Measurements from ENCODE around the gene SSTR1.

Gene SSTR1

DNA sequence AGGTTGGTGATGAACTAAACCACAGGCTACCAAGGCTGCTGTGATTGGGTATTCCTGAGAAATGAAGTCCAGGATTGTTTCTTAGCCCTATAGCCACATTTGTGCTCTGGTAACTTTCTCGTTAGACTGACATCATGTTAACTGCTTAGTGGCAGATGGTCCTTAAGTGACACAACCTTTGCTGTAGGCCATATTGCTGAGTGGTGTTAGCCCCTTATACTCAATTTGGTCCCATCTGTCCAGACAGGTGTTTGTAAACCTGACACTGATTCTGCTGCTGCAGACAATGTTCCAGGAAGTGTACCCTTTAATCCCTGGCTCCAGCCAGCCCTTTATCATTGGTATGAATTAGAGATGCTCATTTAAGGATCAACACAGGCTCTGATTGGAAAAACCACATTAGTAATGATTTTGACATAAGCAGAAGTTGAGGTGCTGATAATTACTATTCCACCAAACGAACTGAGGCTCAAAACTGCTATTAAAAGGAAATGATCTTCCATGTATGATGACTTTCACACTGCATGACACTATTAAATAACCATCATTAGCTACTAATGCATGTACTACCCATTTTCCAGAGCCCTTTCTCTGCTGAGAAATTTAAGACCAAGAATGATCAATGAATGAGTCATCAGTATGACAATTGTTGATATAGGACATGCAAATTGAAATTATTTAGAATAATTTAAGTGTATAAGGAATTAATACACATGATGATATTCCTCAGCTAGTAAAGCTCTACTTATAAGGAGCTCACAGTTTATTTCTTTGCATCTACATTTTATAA is 3.6 kb upstream of the SSTR1 start:
- DNase-seq (ENCODE audit: low read depth): no peak

DNA sequence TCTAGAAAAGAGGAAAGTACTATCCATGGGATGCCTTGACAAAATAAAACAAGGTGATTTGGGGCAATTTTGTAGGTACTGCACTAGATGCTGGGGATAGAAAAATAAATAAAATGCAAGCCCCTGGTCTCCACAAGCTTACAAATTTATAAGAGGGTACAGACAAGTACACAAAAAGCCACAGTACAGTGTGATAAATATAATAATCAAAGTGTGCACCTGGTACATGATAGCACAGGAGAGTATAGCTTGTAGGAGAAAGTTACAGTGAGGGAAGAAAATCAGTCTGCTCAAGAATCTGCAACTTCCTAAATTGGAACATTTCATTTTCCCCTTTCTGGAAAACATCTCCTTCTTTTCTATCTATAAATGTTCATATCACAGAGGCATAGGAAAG is 3.0 kb upstream of the SSTR1 start:
- DNase-seq (ENCODE audit: low read depth): no peak

DNA sequence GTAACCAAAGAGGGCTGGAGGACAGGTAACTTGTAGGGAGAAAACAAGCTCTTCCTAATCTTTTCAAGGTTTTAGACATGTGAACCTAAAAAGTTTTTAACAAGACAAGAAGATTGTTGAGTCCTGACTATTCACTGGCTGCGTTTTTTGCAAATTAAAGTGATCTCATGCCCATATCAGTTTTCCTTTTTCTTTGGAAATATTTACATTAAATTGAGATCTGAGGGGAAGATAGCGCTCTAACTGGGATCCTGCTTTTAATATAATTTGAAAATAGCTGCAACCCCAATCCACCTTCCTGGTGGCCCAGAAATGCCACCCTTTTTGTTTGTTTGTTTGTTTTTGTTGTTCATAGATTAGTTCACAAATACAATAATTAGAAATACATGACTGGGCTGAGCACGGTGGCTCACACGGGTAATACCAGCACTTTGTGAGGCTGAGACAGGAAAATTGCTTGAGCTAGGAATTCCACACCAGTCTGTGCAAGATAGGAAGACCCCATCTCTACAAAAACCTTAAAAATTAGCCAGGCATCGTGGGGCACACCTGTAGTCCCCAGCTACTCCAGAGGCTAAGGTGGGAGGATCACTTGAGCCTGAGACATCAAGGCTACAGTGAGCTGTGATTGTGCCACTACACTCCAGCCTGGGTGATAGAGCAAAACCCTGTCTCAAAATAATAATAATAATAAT is 2.4 kb upstream of the SSTR1 start:
- DNase-seq (ENCODE audit: low read depth): no peak

DNA sequence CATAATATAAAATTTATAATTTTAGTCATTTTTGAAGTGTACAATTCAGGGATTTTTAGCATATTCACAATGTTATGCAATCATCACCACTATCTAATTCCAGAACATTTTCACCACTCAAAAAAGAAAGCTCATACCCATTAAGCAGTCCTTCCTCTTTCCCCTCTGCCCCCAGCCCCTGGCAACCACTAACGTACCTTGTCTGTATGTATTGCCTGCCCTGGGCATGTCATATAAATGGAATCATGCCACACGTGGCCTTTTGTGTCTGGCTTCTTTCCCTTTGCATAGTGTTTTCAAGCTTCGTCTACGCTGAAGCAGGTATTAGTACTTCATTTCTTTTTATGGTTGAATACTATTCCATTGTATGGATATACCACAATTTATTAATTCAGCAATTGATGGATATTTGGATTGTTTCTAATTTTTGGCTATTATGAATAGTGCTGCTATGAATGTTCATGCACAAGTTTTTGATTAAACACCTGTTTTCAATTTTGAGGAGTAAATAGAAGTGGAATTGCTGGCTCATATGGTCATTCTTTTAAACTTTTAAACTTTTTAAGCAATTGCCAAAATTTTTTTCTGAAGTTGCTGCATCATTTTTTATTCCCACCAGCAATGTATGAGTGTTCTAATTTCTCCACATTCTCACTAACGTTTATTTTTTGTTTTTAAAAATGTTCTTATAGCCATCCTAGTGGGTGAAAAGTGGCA is 1.6 kb upstream of the SSTR1 start:
- no peak for DNase-seq (ENCODE audit: low read depth)

DNA sequence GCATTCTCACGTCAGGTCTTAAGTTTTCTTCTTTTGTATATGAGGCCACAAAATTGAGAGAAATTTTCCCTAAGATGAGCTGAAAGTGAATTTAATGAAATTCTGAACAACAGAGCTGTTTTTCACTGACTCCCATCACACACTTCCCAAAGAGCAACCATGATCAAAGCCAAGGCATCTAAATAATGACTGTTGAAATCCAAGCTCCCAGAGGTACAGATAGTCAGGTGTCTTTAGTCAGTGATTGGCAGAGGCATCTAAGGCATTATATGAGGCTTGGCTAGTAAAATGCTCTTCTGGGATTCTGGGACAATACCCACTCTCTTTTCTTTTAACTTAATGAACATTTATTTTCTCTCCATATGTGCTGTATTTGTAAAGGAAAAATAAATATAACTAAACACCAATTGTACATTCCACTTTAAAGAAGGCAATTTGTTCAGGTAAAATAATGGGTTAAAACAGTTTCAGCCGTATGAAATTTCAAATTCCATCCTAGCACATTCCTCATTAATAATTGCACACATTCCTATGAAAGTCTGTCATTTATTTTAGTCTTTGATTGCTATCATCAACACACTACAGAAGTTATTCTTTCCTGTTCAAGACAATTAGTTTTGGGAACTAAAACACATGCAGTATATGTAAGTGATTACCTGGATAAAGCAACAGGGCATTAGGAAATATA is 871 bp upstream of the SSTR1 start:
- DNase-seq (ENCODE audit: low read depth): no peak

DNA sequence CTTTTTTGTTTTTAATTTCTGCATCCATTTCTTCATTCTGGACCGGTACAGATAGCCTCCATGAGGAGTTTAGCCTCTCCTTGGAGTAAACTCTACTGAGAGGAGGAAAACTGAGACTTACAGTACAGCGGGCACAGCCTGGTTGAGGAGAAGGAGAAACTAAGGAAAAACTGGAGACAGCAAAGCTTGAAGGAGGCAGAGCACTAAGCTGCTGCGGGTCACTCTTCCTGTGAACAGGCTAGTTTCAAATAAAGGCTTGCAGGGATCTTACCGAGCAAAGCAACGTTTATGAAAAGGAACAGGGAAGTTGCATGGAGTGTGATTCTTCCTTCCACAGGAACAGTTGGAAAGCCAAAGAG is 348 bp upstream of the SSTR1 start:
- no peak for DNase-seq (ENCODE audit: low read depth)

DNA sequence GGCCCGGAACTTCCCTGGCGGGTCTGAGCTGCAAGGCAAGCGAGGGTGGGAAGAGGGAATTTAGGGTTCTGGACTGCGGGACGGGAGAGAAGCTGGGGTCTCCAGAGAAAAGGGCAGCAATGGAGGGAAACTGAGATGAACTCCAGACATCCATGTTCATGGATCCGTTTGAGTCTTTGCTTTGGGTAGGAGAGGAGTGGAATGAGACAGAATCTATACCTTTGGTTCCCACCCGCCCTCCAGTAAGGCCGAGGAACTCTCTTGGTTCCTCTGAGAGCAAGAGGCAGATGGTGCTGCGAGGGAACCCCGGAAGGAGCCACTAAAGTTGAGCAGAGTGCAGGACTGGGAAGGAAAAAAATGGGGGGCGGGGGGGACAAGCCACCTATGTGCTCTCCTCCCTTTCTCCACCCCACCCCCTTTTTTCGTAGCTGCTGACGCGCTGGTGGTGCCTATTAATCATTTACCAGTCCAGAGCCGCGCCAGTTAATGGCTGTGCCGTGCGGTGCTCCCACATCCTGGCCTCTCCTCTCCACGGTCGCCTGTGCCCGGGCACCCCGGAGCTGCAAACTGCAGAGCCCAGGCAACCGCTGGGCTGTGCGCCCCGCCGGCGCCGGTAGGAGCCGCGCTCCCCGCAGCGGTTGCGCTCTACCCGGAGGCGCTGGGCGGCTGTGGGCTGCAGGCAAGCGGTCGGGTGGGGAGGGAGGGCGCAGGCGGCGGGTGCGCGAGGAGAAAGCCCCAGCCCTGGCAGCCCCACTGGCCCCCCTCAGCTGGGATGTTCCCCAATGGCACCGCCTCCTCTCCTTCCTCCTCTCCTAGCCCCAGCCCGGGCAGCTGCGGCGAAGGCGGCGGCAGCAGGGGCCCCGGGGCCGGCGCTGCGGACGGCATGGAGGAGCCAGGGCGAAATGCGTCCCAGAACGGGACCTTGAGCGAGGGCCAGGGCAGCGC is 1.2 kb downstream of the SSTR1 start:
- no peak for DNase-seq (ENCODE audit: low read depth)

DNA sequence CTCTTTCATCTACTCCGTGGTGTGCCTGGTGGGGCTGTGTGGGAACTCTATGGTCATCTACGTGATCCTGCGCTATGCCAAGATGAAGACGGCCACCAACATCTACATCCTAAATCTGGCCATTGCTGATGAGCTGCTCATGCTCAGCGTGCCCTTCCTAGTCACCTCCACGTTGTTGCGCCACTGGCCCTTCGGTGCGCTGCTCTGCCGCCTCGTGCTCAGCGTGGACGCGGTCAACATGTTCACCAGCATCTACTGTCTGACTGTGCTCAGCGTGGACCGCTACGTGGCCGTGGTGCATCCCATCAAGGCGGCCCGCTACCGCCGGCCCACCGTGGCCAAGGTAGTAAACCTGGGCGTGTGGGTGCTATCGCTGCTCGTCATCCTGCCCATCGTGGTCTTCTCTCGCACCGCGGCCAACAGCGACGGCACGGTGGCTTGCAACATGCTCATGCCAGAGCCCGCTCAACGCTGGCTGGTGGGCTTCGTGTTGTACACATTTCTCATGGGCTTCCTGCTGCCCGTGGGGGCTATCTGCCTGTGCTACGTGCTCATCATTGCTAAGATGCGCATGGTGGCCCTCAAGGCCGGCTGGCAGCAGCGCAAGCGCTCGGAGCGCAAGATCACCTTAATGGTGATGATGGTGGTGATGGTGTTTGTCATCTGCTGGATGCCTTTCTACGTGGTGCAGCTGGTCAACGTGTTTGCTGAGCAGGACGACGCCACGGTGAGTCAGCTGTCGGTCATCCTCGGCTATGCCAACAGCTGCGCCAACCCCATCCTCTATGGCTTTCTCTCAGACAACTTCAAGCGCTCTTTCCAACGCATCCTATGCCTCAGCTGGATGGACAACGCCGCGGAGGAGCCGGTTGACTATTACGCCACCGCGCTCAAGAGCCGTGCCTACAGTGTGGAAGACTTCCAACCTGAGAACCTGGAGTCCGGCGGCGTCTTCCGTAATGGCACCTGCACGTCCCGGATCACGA is 2.2 kb downstream of the SSTR1 start:
- DNase-seq (ENCODE audit: low read depth): no peak

DNA sequence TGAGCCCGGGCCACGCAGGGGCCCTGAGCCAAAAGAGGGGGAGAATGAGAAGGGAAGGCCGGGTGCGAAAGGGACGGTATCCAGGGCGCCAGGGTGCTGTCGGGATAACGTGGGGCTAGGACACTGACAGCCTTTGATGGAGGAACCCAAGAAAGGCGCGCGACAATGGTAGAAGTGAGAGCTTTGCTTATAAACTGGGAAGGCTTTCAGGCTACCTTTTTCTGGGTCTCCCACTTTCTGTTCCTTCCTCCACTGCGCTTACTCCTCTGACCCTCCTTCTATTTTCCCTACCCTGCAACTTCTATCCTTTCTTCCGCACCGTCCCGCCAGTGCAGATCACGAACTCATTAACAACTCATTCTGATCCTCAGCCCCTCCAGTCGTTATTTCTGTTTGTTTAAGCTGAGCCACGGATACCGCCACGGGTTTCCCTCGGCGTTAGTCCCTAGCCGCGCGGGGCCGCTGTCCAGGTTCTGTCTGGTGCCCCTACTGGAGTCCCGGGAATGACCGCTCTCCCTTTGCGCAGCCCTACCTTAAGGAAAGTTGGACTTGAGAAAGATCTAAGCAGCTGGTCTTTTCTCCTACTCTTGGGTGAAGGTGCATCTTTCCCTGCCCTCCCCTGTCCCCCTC is 3.0 kb downstream of the SSTR1 start:
- DNase-seq (ENCODE audit: low read depth): no peak

DNA sequence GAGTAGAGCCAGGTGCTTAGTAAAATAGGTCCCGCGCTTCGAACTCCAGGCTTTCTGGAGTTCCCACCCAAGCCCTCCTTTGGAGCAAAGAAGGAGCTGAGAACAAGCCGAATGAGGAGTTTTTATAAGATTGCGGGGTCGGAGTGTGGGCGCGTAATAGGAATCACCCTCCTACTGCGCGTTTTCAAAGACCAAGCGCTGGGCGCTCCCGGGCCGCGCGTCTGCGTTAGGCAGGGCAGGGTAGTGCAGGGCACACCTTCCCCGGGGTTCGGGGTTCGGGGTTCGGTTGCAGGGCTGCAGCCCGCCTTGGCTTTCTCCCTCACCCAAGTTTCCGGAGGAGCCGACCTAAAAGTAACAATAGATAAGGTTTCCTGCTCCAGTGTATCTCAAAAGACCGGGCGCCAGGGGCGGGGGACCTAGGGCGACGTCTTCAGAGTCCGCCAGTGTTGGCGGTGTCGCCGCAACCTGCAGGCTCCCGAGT is 3.6 kb downstream of the SSTR1 start:
- DNase-seq (ENCODE audit: low read depth): no peak

DNA sequence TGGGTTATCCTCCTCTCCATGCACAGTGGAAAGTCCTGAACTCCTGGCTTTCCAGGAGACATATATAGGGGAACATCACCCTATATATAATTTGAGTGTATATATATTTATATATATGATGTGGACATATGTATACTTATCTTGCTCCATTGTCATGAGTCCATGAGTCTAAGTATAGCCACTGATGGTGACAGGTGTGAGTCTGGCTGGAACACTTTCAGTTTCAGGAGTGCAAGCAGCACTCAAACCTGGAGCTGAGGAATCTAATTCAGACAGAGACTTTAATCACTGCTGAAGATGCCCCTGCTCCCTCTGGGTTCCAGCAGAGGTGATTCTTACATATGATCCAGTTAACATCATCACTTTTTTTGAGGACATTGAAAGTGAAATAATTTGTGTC is 4.4 kb downstream of the SSTR1 start:
- DNase-seq (ENCODE audit: low read depth): no peak

DNA sequence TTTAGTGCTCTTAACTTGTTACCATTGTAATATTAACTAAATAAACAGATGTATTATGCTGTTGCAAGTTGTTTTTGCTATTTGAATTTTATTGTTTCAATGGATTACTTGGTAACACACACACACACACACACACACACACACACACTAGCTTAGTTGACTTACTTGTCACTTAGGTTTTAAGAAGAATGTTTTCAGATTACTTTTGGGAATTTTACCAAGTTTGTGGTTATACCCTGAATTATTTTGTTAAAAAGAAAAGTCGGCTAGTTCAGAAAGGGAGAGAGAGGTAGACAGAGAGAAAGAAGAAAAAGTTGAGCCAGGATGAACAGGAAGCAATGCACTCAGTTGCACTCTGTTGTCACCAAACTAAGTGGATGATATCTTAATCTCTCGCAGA is 5.3 kb downstream of the SSTR1 start:
- DNase-seq (ENCODE audit: low read depth): no peak

DNA sequence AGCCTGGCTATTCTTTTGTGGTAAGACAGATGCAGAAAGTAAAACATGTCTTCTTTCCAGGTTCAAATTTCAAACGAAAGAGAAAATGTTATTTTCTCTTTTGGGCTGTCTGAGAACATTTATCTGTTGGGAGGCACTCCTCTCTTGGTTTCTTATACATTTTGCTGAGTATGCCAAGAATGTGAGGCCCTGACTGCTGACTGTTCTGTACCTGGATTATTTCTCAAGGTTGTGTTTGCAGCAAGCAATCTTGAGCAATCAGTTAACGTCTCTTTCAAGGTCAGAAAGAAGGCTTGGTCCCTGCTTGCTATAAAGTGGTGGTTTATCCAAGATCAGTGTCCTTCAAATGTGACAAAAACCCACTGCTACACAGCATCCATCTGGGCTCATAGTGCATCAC is 9.8 kb downstream of the SSTR1 start:
- no peak for DNase-seq (ENCODE audit: low read depth)

DNA sequence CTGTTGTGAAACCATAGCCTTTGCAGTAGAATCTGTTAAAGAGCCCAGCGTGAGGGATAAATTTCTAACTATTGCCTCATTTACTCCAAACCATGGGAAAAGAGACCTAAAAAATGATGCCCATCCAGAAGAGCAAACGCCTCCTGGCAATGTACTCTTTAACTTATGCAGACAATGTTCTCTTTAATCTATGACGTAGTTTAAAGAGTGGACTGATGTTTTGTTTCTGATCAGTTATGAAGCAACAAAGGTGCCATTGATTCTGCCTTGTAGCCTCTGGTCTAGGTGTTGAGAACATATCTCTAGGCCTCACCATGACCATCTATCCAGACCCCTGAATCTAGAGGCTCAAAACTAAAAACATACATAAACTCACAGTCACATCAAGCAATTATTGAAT is 13.4 kb downstream of the SSTR1 start:
- DNase-seq (ENCODE audit: low read depth): no peak

DNA sequence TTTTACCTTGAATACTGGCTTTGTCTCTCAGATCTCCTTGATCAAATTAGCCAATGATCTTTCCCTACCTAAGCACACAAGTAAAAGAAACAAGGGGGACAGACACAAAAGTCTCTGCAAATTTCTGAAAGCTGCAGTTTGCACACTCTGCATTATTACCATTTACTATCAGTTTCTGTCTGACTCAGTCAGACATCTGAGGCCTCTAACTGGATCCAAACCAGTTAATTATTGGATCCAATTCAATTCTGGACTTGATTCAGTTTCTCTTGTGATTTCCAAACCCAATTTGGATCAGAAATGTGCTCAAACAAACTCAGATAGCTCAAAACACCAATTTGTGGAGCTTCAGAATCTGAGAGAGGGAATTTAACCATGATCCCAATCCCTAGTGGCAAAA is 16.6 kb downstream of the SSTR1 start:
- DNase-seq (ENCODE audit: low read depth): no peak

DNA sequence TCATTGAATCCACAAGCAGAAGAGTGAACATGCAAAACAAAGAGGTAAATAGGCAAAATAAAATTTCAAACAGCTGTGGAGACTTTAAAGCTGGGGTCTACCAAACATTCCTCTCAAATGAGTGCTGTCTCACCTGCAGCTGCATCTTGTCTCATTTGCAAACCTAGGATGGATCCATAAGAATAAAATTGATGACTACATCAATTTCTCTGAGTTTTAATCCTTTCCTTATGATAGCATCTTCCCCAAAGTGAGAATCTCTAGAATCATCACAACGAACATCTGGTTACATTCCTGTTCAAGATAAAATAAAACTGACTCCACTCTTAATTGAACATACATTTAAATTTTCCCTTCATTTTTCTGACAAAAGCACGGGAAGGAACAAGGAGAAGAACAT is 18.2 kb downstream of the SSTR1 start:
- DNase-seq (ENCODE audit: low read depth): no peak

DNA sequence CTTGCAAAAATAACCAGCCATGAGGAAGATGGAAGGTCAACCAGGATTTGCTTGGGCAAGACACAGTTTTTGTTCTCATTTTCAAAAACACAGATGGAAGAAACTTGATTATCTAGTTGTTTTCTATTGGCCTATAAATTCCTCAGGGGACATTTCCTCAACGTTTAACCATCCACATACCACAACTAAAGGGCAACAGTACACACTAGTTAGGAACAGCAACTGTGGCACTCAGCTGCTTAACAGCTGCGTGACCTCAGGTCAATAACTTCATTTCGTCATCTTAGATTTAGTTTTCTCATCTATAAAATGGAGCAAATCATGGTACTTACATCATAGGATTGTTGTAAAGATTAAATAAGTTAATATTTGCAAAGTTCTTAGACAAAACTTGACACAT is 18.7 kb downstream of the SSTR1 start:
- DNase-seq (ENCODE audit: low read depth): no peak

DNA sequence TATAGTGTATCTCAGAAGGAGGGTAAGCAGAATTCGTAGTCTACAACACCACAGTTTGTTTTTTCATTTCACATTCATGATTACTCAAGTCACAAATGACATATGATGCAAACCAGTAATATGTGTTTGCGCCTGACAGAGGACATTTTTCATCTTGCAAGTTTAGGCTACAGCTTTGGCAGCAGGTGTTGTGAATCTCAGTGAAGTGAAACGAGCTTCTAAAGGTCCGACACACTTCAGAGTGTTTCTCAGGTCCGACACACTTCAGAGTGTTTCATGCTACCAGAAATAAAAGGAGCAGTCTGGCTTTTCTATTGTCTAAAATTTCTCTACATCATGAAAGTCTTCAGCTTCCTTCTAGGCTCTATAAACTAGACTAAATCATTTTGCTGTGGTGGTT is 25.5 kb downstream of the SSTR1 start:
- no peak for DNase-seq (ENCODE audit: low read depth)

DNA sequence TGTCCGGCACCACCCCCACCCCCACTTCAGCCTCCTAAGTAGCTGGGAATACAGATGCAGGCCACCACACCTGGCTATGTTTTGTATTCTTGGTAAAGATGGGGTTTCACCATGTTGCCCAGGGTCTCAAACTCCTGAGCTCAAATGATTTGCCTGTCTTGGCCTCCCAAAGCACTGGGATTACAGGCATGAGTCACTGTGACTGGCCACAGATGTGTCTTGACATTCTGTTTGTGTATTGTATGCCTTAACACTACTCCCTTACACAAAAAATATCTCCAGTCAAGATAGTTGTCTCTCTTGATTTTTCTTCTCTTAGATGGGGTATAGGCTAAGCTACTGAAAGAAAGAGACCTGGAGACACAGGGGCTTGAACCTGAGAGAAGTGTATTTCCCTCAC is 30.6 kb downstream of the SSTR1 start:
- no peak for DNase-seq (ENCODE audit: low read depth)

DNA sequence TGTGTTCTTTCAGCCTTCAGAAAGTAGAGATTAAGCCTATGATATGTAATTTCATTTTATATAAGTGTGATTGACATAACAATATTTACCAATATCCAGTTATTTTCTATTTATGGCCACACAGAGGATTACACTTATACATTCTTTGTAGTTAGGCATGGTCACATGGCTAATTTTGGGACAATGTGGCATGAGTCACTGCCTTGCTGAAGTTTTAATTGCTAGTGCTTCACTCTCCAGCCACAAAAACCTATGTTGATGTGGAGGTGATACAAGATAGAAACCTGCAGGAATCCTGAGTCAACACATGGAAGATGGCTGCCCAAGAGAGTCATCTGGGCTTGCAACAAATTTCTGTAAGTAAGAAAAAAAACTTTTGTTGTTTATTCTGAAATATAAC is 31.2 kb downstream of the SSTR1 start:
- no peak for DNase-seq (ENCODE audit: low read depth)

Measured in stimulated activated CD8-positive, alpha-beta memory T cell treated with anti-CD3 and anti-CD28 coated beads, Interleukin-12 subunit alpha, Interleukin-12 subunit beta, amount 100 ng/mL, for 4 hours (primary cell).